Stimulated activated CD8-positive, alpha-beta memory T cell treated with anti-CD3 and anti-CD28 coated beads, Interleukin-2, amount 100 ng/mL, for 1 hour (primary cell): ENCODE measurements around the gene LRRC74B.

Source experiments
- DNase-seq, 2 donors: peaks; one replicate each; pipeline ENCODE4 v3.0.0-alpha.2; 2020; ENCODE audit warnings: low read depth in 2 of 2

The LRRC74B gene

GRCh38 chr22:21102659-21103267 is 57.0 kb downstream of the LRRC74B start:
- DNase-seq: peak; percentile 48 to 49

- no peak for DNase-seq
Observed at GRCh38 chr22:21103633-21104032, 57.9 kb downstream of the LRRC74B start.

- no peak for DNase-seq
Observed at GRCh38 chr22:21104126-21104691, 58.5 kb downstream of the LRRC74B start.

- no peak for DNase-seq
Observed at GRCh38 chr22:21105294-21105693, 59.5 kb downstream of the LRRC74B start.

GRCh38 chr22:21106000-21106399 is 60.3 kb downstream of the LRRC74B start:
- no peak for DNase-seq

- no peak for DNase-seq
Observed at GRCh38 chr22:21108379-21109115, 62.8 kb downstream of the LRRC74B start.
